Activated CD4-positive, alpha-beta T cell treated with anti-CD3 and anti-CD28 coated beads, Interleukin-2, Interleukin-6, amounts not matched to agents 100 ng/mL and 50 ng/mL, durations not matched to agents 16 hours and 8 hours (primary cell): ENCODE data around the gene XKR7.
"Not testable (repeated sequence)": the region's sequence is repeated elsewhere in the genome, so short reads cannot be mapped to it uniquely, and the experiment has no call there.

Source experiments
- DNase-seq: peaks from one replicate; pipeline ENCODE4 v3.0.0-alpha.2; 2020

XKR7 gene

DNA sequence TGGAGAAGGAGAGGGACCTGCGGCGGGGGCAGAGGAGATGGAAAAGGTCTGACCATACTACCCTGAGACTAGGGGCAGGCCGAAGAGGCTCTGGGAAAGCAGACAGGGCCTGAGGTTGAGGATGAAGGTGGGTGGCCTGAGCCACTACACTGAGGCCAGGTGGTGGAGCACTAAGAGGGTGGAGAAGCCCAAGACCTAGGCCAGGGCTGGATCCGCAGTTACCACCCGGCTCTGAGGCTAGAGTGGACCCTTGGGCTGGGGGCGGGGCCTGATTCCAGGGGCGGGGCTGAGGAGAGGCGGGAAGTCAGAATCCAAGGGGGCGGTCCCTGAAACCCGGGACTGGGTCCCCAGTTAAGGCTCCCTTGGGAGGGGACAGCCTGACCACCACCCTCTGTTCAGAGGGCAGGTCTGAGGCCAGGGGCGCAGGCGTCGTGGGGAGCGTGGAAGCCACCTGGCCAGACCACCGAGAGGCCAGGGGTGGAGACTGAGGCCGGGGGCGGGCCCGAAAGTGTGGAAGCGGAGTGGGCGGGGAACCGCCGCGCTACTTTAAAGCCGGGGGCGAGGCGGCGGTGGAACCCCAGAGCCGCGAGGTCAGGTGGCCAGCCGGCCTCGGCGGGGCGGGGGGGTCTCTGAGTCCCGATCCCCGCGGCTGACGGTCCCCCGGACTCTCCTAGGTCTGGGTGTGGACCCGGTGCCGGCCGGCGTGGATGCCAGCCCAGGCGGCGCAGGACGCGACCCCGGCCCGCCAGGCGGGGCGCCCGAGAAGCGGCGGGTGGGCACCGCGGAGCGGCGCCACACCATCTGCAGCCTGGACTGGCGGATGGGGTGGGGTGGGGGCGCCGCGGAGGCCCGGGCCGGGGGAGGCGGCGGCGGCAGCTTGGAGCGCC lies 50.6 kb downstream of the XKR7 start:
- peak; percentile 38 for DNase-seq

DNA sequence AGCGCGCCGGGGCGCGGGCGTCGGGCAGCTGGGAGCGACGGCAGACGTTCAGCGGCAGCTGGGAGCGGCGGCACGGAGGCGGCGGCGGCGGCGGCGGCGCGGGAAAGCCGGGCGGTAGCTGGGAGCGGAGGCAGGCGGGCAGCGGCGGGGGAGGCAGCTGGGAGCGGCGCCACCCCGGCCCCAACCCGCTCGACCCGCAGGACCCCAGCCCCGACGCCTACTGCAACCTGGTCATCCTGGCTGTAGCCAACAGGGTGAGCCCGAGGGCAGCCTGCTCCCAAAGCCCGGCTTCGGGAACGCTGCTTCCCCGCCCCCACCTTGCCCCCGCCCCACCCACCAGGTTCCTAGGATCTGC lies 51.2 kb downstream of the XKR7 start:
- DNase-seq: no peak

DNA sequence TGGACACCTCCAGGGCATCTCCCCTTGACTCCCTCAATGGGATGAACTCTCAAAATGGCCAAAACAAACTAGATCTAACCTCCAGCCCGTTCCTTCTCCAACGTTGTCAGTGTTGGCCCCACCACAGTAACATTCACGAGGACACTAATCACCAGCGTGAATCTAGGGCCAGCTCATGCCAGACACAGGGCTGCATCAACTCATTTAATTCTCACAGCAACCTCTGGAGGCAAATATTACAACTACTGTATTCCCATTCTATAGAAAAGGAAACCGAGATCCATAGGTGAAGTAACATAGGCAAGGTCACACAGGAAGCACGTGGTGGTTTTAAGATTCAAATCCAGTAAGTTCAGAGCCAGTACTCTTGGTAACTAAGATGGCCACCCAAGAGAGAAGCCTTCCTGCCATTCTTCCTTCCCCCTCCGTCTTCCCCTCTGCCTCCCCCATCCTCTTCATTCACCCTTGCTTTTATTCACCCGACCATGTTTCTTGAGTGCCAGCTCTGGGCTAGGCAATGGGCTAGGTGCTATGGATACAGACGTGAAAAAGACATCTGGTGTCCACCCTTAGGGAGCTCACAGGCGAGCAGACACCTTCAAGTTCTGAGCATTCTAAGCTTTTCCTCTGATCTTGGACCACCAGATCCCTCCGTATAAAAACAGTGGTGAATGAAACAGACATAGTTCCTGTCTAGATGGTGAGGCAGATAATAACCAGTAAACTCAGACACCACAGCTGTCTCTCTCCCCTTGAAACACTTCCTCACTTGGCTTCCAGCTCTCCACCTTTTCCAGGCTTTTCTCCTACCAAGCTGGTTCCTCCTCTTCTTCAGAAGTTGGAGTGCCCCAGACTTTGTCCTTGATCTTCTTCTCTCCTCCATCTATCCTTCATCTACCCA lies 51.9 kb downstream of the XKR7 start:
- no peak for DNase-seq

DNA sequence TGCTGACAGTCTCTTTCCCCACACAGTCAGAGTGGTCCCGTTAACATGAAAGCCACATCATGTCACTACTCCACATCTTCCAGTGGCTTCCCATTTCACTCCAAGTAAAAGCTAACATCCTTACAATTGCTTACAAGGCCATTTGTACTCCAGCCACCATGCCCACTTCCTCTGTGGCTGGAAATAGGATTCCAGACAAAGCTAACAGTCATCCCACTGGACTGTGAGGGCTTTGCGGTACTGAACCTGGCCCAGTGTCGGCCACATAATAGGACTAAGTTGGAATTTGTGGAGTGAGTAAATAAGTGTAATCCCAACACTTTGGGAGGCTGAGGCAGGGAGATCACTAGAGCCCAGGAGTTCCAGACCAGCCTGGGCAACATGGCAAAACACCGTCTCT lies 53.1 kb downstream of the XKR7 start:
- DNase-seq: no peak

- no peak for DNase-seq
Observed at GRCh38 chr20:32024683-32025295, 56.8 kb downstream of the XKR7 start.

GRCh38 chr20:32027643-32028042 lies 59.7 kb downstream of the XKR7 start:
- no peak for DNase-seq

DNA sequence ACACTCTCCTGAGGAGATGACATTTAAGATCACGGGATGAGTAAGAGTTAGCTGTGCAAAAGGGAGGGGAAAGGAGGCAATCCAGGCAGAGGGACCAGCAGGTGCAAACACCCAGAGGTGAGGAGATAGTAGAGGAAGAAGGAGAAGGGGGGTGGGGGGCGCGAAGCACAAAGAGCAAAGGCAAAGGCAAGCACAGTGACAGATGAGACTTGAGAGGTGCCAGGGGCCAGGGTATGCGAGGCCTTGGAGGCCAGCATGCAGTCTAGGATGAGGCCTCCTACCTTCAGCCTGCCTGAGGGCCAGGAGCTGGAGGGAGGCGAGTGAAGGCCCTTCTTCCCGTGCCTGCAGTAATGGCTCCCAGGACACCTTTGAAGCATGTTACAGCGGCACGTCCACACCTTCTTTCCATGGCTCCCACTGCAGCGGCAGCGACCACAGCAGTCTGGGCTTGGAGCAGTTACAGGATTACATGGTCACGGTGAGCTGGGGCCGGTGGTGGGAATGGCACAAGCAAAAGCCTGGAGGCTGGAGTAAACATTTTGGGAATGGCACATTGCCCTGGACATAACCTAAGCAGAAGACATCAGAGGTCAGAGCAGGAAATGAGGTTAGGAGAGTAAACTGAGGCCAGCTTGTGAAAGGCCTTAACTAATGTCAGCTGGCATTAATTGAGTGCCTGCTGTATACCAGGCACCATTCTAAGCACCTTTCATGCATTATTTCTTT lies 60.9 kb downstream of the XKR7 start:
- no peak for DNase-seq

- DNase-seq: no peak
Observed at GRCh38 chr20:32029561-32029960, 61.6 kb downstream of the XKR7 start.

DNA sequence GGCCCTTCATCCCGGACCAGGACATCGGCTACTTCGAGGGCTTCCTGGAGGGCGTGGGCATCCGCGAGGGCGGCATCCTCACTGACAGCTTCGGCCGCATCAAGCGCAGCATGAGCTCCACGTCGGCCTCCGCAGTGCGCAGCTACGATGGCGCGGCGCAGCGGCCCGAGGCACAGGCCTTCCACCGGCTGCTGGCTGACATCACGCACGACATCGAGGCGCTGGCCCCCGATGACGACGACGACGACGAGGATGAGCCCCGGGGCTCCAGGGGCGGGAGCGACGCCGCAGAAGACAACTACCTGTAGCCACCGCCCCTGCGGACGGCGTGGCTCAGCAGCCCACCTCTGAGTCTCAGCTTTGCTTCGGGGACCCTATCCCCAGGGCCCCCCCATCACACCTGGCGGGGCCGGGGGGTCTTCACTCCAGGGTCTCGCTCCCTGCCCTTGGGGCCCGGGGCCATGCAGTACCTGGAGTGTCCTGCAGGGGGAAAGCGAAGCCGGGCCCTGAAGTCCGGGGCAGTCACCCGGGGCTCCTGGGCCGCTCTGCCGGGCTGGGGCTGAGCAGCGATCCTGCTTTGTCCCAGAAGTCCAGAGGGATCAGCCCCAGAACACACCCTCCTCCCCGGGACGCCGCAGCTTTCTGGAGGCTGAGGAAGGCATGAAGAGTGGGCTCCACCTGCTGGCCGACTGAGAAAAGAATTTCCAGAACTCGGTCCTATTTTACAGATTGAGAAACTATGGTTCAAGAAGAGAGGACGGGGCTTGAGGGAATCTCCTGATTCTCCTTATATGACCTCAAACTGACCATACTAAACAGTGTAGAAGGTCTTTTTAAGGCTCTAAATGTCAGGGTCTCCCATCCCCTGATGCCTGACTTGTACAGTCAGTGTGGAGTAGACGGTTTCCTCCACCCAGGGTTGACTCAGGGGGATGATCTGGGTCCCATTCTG lies 63.3 kb downstream of the XKR7 start:
- DNase-seq: peak; percentile 44

- DNase-seq: no peak
Observed at GRCh38 chr20:32033316-32033715, 65.4 kb downstream of the XKR7 start.

DNA sequence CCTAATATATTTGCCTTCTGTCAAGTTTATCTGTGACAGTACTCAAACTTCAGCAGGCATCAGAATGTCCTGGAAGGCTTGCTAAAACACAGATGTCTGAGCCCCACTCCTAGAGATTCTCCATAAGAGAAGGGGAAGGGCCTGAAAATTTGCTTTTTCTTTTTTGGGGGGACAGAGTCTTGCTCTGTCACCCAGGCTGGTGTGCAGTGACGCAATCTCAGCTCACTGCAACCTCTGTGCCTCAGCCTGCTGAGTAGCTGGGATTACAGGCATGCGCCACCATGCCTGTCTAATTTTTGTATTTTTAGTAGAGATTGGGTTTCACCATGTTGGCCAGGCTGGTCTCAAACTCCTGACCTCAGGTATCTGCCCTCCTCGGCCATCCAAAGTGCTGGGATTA lies 65.8 kb downstream of the XKR7 start:
- not testable (repeated sequence) for DNase-seq

DNA sequence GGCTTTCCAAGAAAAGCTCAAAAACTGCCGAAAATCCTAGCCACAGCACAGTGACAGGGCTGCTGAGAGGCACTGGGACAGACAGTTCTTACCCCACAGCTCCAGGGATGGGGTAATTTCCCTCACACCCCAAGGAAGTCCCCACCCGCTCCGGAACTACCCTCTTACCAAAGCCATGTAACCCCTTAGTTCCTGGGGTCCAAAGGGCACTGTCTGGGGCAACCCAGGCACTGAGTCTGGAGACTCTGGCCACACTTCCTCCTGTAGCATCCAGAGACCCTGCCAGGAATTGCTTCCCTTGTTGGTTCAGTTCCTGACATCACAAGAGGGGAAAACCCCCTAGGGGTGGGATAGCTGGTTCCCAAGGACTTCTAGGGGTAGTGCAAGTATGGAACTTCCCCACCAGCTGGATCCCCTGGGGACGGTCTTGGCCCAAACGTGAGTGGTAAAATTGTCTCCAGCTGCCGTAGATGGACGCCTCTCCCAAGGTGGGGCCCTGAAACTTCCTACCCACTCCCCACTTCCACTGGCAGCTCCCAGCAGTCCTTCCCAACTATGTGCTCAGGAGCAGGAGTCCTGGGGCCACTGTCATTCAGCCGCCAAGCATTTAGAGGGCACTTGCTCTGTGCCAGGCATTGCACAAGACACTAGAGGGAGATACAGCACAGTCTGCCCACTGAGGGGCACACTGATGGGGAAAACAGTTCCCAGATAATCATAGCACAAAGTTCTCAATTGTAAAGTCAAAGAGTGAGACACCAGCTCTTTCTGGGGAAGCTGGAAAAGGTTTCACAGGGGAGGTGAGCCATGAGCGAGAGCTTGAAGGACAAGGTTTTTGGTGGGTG lies 66.9 kb downstream of the XKR7 start:
- no peak for DNase-seq

GRCh38 chr20:32035426-32035779 lies 67.5 kb downstream of the XKR7 start:
- DNase-seq: no peak

DNA sequence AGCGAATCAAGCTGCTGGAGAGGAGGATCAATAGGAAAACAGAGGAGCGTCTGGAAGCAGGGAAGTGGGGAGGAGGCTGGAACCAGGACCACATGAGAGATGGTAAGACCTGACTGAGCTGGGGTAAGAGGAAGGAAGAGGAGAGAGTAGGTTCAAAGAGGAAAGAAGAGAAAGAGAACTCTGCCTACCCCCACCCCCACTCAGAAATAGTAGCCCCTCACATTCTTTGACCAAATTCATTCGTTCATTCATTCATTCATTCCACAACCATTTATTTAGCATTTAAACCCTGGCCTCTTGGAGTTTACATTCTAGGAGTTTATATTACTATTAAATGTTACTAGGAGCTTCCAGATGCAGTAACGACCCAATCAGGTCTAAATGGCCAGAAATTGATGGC lies 68.3 kb downstream of the XKR7 start:
- DNase-seq: no peak

DNA sequence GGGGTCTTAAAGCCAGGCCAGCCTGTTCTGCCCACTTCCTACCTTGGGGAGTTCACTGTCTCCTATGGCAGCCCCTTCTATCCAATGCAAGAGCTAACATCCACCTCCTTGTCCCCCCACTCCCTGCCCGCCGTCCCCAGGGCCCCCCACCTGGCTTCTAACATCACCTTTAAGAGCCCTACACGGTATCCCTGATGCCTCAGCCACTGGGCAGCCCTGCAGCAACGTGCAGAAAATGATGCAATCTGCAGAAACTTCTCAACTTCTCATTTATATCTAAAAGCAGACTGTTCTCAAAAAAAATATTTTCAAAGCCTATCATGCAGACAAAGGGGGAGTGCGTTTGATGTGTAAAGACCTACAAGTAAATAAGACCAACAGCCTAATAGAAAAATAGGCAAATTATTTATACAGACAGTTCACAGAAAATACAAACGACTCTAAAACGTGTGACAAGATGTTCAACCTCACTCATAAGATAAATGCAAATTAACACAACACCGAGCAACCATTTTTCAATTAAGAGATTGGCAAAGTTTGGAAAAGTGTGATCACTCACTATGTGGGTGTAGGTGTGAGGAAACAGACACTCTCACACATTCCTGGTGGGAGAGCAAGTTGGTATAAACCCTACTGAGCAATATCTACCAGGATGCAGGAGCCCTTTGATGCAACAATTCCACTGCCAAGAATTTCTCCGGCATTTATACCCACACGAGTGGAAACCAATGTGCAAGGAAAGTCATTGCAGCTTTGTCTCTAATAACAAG lies 69.0 kb downstream of the XKR7 start:
- DNase-seq: no peak

- no peak for DNase-seq
Observed at GRCh38 chr20:32037929-32038328, 70.0 kb downstream of the XKR7 start.

GRCh38 chr20:32040142-32040953 lies 72.4 kb downstream of the XKR7 start:
- DNase-seq: no peak

DNA sequence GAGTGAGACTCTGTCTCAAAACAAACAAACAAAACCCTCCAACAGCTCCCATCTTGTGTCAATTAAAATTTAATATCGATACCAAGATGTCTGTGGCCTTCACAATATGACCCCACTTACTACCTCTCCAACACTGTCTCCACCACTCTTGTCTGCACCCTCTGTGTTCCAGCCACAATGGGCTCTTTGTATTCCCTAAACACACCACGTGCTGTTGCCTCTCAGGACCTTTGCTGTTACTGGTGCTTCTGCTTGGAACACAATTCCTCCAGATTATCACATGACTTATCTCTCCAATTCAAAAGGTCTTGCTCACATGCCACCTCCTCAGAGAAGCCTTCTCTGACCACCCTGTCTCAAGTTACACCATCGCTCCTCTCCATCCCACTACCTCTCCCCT lies 78.0 kb downstream of the XKR7 start:
- no peak for DNase-seq

- no peak for DNase-seq
Observed at GRCh38 chr20:32050324-32050841, 82.4 kb downstream of the XKR7 start.
